ENCODE measurements around the gene TTC5.

GRCh38 chr14:20262642-20263128 is 43.1 kb downstream of the TTC5 start:
- TF ChIP-seq CTCF (IDR thresholded peaks at IDR 0.05; ENCODE audit: low read length): no peak
- TF ChIP-seq EZH2 (IDR thresholded peaks at IDR 0.05; ENCODE audit: borderline replicate concordance, low read length): no peak

Measured in OCI-LY1 (cell line).